ENCODE data around the gene LHFPL6. TPM values are rescaled to one million over a fixed set of nuclear protein-coding genes. Genes with fewer than 3 reads are reported as not detected.

LHFPL6 gene
- total and polyA plus RNA-seq, 2 experiments from 2014 or later = 7.8 to 9.5 TPM

- TF ChIP-seq ZNF462 (CRISPR knock-in tag; IDR thresholded peaks at IDR 0.05) (no peak), ETS1 (IDR thresholded peaks at IDR 0.05) (no peak)
Measured at GRCh38 chr13:39599012-39599411, 4.0 kb downstream of the LHFPL6 start (continued).

- no peak overlapping the region for H3K4me3 Mint-ChIP-seq
- peaks cover 8% of the 10 kb centered on the region; the same call in 2 of the 3 replicates for H3K9me3 Mint-ChIP-seq
- peaks cover 5% of the 10 kb centered on the region for H3K36me3 Mint-ChIP-seq (ENCODE audit: low read depth)
- DNase-seq (ENCODE audit: low spot score) = no peak
- no peak for ATAC-seq
- H3K27me3 Mint-ChIP-seq (ENCODE audit: insufficient read depth, low read depth, poor library complexity) = peaks cover 21% of the 10 kb centered on the region
- Histone ChIP-seq H2AFZ (no peak overlapping the region), H3F3A (replicated peaks; ENCODE audit: low read depth) (no peaks in the 10 kb centered on the region), H3K79me2 (replicated peaks; ENCODE audit: insufficient read depth) (no peaks in the 10 kb centered on the region; the same call in 1 of the 2 replicates), H3K4me3 (no peak overlapping the region), H3K27me3 (ENCODE audit: insufficient read depth) (peaks cover 18% of the 10 kb centered on the region), H3K4me1 (ENCODE audit: insufficient read depth) (peaks cover 8% of the 10 kb centered on the region), H4K20me1 (replicated peaks; ENCODE audit: insufficient read depth) (no peaks in the 10 kb centered on the region), H3K36me3 (ENCODE audit: insufficient read depth) (no peaks in the 10 kb centered on the region), H3K4me2 (no peak overlapping the region), H3K9me2 (ENCODE audit: insufficient read depth) (no peaks in the 10 kb centered on the region), H3K27ac (ENCODE audit: low read depth) (no peak overlapping the region)
- no peak overlapping the region for H3K27ac Mint-ChIP-seq
- peaks cover 14% of the 10 kb centered on the region for H3K4me1 Mint-ChIP-seq
- TF ChIP-seq JUNB (IDR thresholded peaks at IDR 0.05; ENCODE audit: unreplicated experiment) (no peak), NANOG (IDR thresholded peaks at IDR 0.05; ENCODE audit: borderline replicate concordance) (no peak), REST (IDR thresholded peaks at IDR 0.05; ENCODE audit: unreplicated experiment) (no peak), EZH2phosphoT487 (IDR thresholded peaks at IDR 0.05; ENCODE audit: unreplicated experiment) (no peak), CREB1 (CRISPR knock-in tag; IDR thresholded peaks at IDR 0.05; ENCODE audit: low read depth) (no peak), ZNF331 (CRISPR knock-in tag; IDR thresholded peaks at IDR 0.05; ENCODE audit: low read depth) (no peak), ETS1 (IDR thresholded peaks at IDR 0.05) (no peak), STAT1 (IDR thresholded peaks at IDR 0.05; ENCODE audit: unreplicated experiment) (no peak), EZH2 (IDR thresholded peaks at IDR 0.05; ENCODE audit: low read depth, unreplicated experiment) (no peak), CTCF (conservative IDR thresholded peaks at IDR 0.05; ENCODE audit: low read depth in 2 of 2) (no peak), ZNF114 (CRISPR knock-in tag; IDR thresholded peaks at IDR 0.05) (no peak)
Measured at GRCh38 chr13:39597838-39598237, 5.2 kb downstream of the LHFPL6 start.

Measured in GM23338 (cell line).